Adipose tissue (tissue), 3 donors: Measurements from ENCODE around the gene IGF1R. TPM values are rescaled to one million over a fixed set of nuclear protein-coding genes. Genes with fewer than 3 reads are reported as not detected.
"Not testable (repeated sequence)": the region's sequence is repeated elsewhere in the genome, so short reads cannot be mapped to it uniquely, and the experiment has no call there.

Source experiments
- H3K27ac ChIP-seq: one replicate; pipeline ENCODE4 v1.5.1; 2013; ENCODE audit warnings: low read depth, low read length
- WGBS, 3 donors: extraction: QIAGEN DNeasy Blood & Tissue Kit; methylation state at CpG; one replicate each; pipeline ENCODE4 v1.1.7; 2013; 5-methylcytosine and 5-hydroxymethylcytosine counted together
- polyA plus RNA-seq, 3 donors: library from polyadenylated mRNA; stranded (reverse); fragments of 200-250 nt; gene quantifications; one replicate each; pipeline ENCODE4 v1.2.3, GENCODE V29; 2013
- donor health status: healthy with polysubstance abuse.
- donor health status: Bipolar disorder and iron deficiency.
- donor health status: healthy.

IGF1R gene
- polyA plus RNA-seq, 3 donors = 3.9 to 5.6 (median 4.0) TPM

GRCh38 chr15:98958076-98958475 lies 309.7 kb downstream of the IGF1R start:
- H3K27ac ChIP-seq = no peak overlapping the region
- 93 to 98% (median 96%) methylated on average over 11 of the region's 11 CpGs for WGBS, 3 donors

- 92 to 94% (median 92%) methylated on average over 22 of the region's 22 CpGs for WGBS, 3 donors
Measured at GRCh38 chr15:98958918-98959639, 310.7 kb downstream of the IGF1R start.

GRCh38 chr15:98959640-98960007 lies 311.3 kb downstream of the IGF1R start:
- WGBS, 3 donors = 88 to 96% (median 93%) methylated on average over 3 of the region's 3 CpGs

More at GRCh38 chr15:98958918-98959639, 310.7 kb downstream of the IGF1R start:
- H3K27ac ChIP-seq = no peak overlapping the region

GRCh38 chr15:98960555-98961050 lies 312.3 kb downstream of the IGF1R start:
- WGBS, 3 donors = 96 to 98% (median 97%) methylated on average over 21 of the region's 21 CpGs
- H3K27ac ChIP-seq = no peak overlapping the region

More at GRCh38 chr15:98959640-98960007, 311.3 kb downstream of the IGF1R start:
- no peak overlapping the region for H3K27ac ChIP-seq

- H3K27ac ChIP-seq = no peak overlapping the region
- 95 to 97% (median 96%) methylated on average over 8 of the region's 8 CpGs for WGBS, 3 donors
Measured at GRCh38 chr15:98963444-98963843, 315.1 kb downstream of the IGF1R start.

- no peak overlapping the region for H3K27ac ChIP-seq
- 75 to 86% (median 77%) methylated on average over 8 of the region's 8 CpGs for WGBS, 3 donors
Measured at GRCh38 chr15:98964466-98965133, 316.3 kb downstream of the IGF1R start.

GRCh38 chr15:98965134-98965491 lies 316.8 kb downstream of the IGF1R start:
- not testable (repeated sequence) for H3K27ac ChIP-seq
- 88 to 100% (median 96%) methylated on average over 4 of the region's 4 CpGs for WGBS, 3 donors

- no peak overlapping the region for H3K27ac ChIP-seq
- WGBS, 3 donors = 85 to 93% (median 92%) methylated on average over 1 of the region's 1 CpG
Measured at GRCh38 chr15:98965597-98965996, 317.3 kb downstream of the IGF1R start.

GRCh38 chr15:98966091-98966787 lies 317.9 kb downstream of the IGF1R start:
- WGBS, 3 donors = 62 to 71% (median 68%) methylated on average over 5 of the region's 5 CpGs
- H3K27ac ChIP-seq = no peak overlapping the region

- no peak overlapping the region for H3K27ac ChIP-seq
- WGBS, 3 donors = 78 to 83% (median 81%) methylated on average over 5 of the region's 5 CpGs
Measured at GRCh38 chr15:98967096-98967495, 318.8 kb downstream of the IGF1R start.

GRCh38 chr15:98967916-98968315 lies 319.6 kb downstream of the IGF1R start:
- H3K27ac ChIP-seq = no peak overlapping the region
- 93 to 97% (median 95%) methylated on average over 5 of the region's 5 CpGs for WGBS, 3 donors

- no peak overlapping the region for H3K27ac ChIP-seq
- 88 to 94% (median 91%) methylated on average over 10 of the region's 10 CpGs for WGBS, 3 donors
Measured at GRCh38 chr15:98968576-98968975, 320.2 kb downstream of the IGF1R start.

GRCh38 chr15:98969126-98969735 lies 320.9 kb downstream of the IGF1R start:
- H3K27ac ChIP-seq = no peak overlapping the region
- WGBS, 3 donors = 88 to 95% (median 93%) methylated on average over 29 of the region's 29 CpGs

GRCh38 chr15:98970799-98971198 lies 322.5 kb downstream of the IGF1R start:
- H3K27ac ChIP-seq = no peak overlapping the region
- WGBS, 3 donors = 95 to 97% (median 97%) methylated on average over 8 of the region's 8 CpGs

- WGBS, 3 donors = 93 to 100% (median 93%) methylated on average over 1 of the region's 1 CpG
- H3K27ac ChIP-seq = no peak overlapping the region
Measured at GRCh38 chr15:98976500-98976899, 328.2 kb downstream of the IGF1R start.

GRCh38 chr15:98977441-98977840 lies 329.1 kb downstream of the IGF1R start:
- WGBS, 3 donors = 90 to 92% (median 92%) methylated on average over 3 of the region's 3 CpGs
- no peak overlapping the region for H3K27ac ChIP-seq

GRCh38 chr15:98978153-98978552 lies 329.8 kb downstream of the IGF1R start:
- WGBS, 3 donors = 70 to 89% (median 79%) methylated on average over 3 of the region's 3 CpGs
- H3K27ac ChIP-seq = no peak overlapping the region

GRCh38 chr15:98980899-98981228 lies 332.5 kb downstream of the IGF1R start:
- WGBS, 3 donors = 94 to 99% (median 96%) methylated on average over 4 of the region's 4 CpGs
- H3K27ac ChIP-seq = no peak overlapping the region
